SK-N-SH treated with all-trans-retinoic acid at 6 μM for 48 hours (cell line): ENCODE data around the gene RPP38.

Source experiments
- ARNTL ChIP-seq: fragments of 450-650 bp; formaldehyde crosslinking; IDR thresholded peaks from 2 replicates; pipeline ENCODE4 v1.5.0; 2020; ENCODE audit warnings: low read depth, mild to moderate bottlenecking, moderate library complexity, borderline replicate concordance
- BACH2 ChIP-seq: fragments of 250-450 bp; sonication (Bioruptor Pico); IDR thresholded peaks from 2 replicates; pipeline ENCODE4 v1.9.0; 2021; ENCODE audit warnings: mild to moderate bottlenecking, borderline replicate concordance
- CREB5 ChIP-seq: fragments of 250-450 bp; sonication (Bioruptor Pico); IDR thresholded peaks from 2 replicates; pipeline ENCODE4 v1.5.1; 2020; ENCODE audit warnings: low read depth, mild to moderate bottlenecking, moderate library complexity
- ESRRG ChIP-seq: fragments of 250-450 bp; sonication (Bioruptor Pico); IDR thresholded peaks from 2 replicates; pipeline ENCODE4 v1.6.1; 2021; ENCODE audit warnings: mild to moderate bottlenecking
- GLIS3 ChIP-seq: fragments of 250-450 bp; sonication (Bioruptor Pico); IDR thresholded peaks from 2 replicates; pipeline ENCODE4 v1.5.0; 2020; ENCODE audit warnings: mild to moderate bottlenecking, moderate library complexity
- ISL1 ChIP-seq: fragments of 250-450 bp; sonication (Bioruptor Pico); IDR thresholded peaks from 2 replicates; pipeline ENCODE4 v2.1.2; 2022; ENCODE audit warnings: mild to moderate bottlenecking, moderate library complexity
- RARB ChIP-seq: fragments of 250-450 bp; sonication (Bioruptor Pico); IDR thresholded peaks from 2 replicates; pipeline ENCODE4 v1.8.0; 2021; ENCODE audit warnings: mild to moderate bottlenecking, moderate library complexity
- TCF4 ChIP-seq: fragments of 250-450 bp; sonication (Bioruptor Pico); IDR thresholded peaks from 2 replicates; pipeline ENCODE4 v1.8.0; 2021; ENCODE audit warnings: mild to moderate bottlenecking, moderate library complexity, borderline replicate concordance
- TOX ChIP-seq: fragments of 250-450 bp; sonication (Bioruptor Pico); IDR thresholded peaks from 2 replicates; pipeline ENCODE4 v1.8.0; 2021; ENCODE audit warnings: mild to moderate bottlenecking, moderate library complexity, borderline replicate concordance
- ZC3H10 ChIP-seq: fragments of 250-450 bp; sonication (Bioruptor Pico); IDR thresholded peaks from 2 replicates; pipeline ENCODE4 v1.5.1; 2021; ENCODE audit warnings: mild to moderate bottlenecking, moderate library complexity
- ZFP3 ChIP-seq: fragments of 250-450 bp; sonication (Bioruptor Pico); IDR thresholded peaks from 2 replicates; pipeline ENCODE4 v1.5.0; 2020; ENCODE audit warnings: mild to moderate bottlenecking, moderate library complexity
- ZFP30 ChIP-seq: fragments of 450-650 bp; formaldehyde crosslinking; IDR thresholded peaks from 2 replicates; pipeline ENCODE4 v1.5.0; 2022; ENCODE audit warnings: mild to moderate bottlenecking, moderate library complexity

GRCh38 chr10:15068802-15069201 lies 28.4 kb upstream of the RPP38 start:
- TF ChIP-seq ISL1 (CRISPR knock-in tag) (no peak), ZC3H10 (CRISPR knock-in tag) (no peak), RARB (CRISPR knock-in tag) (no peak), CREB5 (CRISPR knock-in tag) (no peak), ARNTL (CRISPR knock-in tag) (no peak), TCF4 (CRISPR knock-in tag) (no peak), ZFP3 (CRISPR knock-in tag) (no peak), GLIS3 (CRISPR knock-in tag) (no peak), TOX (CRISPR knock-in tag) (no peak), ZFP30 (CRISPR knock-in tag) (no peak), ESRRG (CRISPR knock-in tag) (no peak), BACH2 (CRISPR knock-in tag) (no peak)
